WTC11 (cell line): ENCODE results near the gene C5orf58. TPM values are rescaled to one million over a fixed set of nuclear protein-coding genes. Genes with fewer than 3 reads are reported as not detected.

Experiments
- ATAC-seq: fragments of 200-7000 bp; cut with Tn5 transposase; 2 replicates; pipeline ENCODE4 v1.10.0; 2021; ENCODE audit warnings: mild to moderate bottlenecking, moderate library complexity
- CTCF ChIA-PET: fragments of 300-600 bp; sonication (Branson Sonifier 250); formaldehyde crosslinking; loops from one replicate; lab custom pipeline; 2021; ENCODE audit warnings: antibody characterized with exemption; lab: Charles Lee
- POLR2A ChIA-PET: fragments of 350-600 bp; sonication (Branson Sonifier 250); formaldehyde crosslinking; loops from one replicate; lab custom pipeline; 2021; ENCODE audit warnings: antibody characterized with exemption; lab: Charles Lee
- DNase-seq: peaks from one replicate; pipeline ENCODE4 v3.0.0; 2021; ENCODE audit warnings: low spot score
- H3K27ac Mint-ChIP-seq: 2 replicates; pipeline ENCODE4 v1.8.0; 2021; ENCODE audit warnings: mixed read lengths
- H3K27me3 Mint-ChIP-seq: 2 replicates; pipeline ENCODE4 v1.8.0; 2021; ENCODE audit warnings: low read depth, mild to moderate bottlenecking, moderate library complexity, mixed read lengths
- H3K36me3 Mint-ChIP-seq: 2 replicates; pipeline ENCODE4 v1.8.0; 2021; ENCODE audit warnings: mixed read lengths
- H3K4me1 Mint-ChIP-seq: 2 replicates; pipeline ENCODE4 v1.8.0; 2022; ENCODE audit warnings: mixed read lengths
- H3K4me3 Mint-ChIP-seq: 2 replicates; pipeline ENCODE4 v1.8.0; 2021; ENCODE audit warnings: mild to moderate bottlenecking, moderate library complexity, mixed read lengths
- H3K9me3 Mint-ChIP-seq: 2 replicates; pipeline ENCODE4 v1.8.0; 2021; ENCODE audit warnings: mixed read lengths
- ARID4B ChIP-seq: sonication (generic); formaldehyde crosslinking; IDR thresholded peaks from 2 replicates; pipeline ENCODE4 v1.8.0; 2023; ENCODE audit warnings: missing genetic modification reagents, mild to moderate bottlenecking, borderline replicate concordance
- ATF1 ChIP-seq: sonication (generic); formaldehyde crosslinking; IDR thresholded peaks from 2 replicates; pipeline ENCODE4 v1.8.1; 2023; ENCODE audit warnings: mild to moderate bottlenecking, moderate library complexity, missing genetic modification reagents
- ESRRA ChIP-seq: sonication (generic); formaldehyde crosslinking; IDR thresholded peaks from 2 replicates; pipeline ENCODE4 v1.8.1; 2022; ENCODE audit warnings: mild to moderate bottlenecking, missing genetic modification reagents, borderline replicate concordance
- HMGXB4 ChIP-seq: sonication (generic); formaldehyde crosslinking; IDR thresholded peaks from 2 replicates; pipeline ENCODE4 v1.8.1; 2023; ENCODE audit warnings: mild to moderate bottlenecking, moderate library complexity, missing genetic modification reagents
- JAZF1 ChIP-seq: fragments of 250-450 bp; sonication (Bioruptor Pico); IDR thresholded peaks from 2 replicates; pipeline ENCODE4 v1.9.0; 2021; ENCODE audit warnings: moderate library complexity, mild to moderate bottlenecking, inconsistent platforms
- NFATC4 ChIP-seq: fragments of 250-450 bp; sonication (Bioruptor Pico); IDR thresholded peaks from 2 replicates; pipeline ENCODE4 v1.9.0; 2021; ENCODE audit warnings: mild to moderate bottlenecking
- NFE2L1 ChIP-seq: sonication (generic); formaldehyde crosslinking; IDR thresholded peaks from 2 replicates; pipeline ENCODE4 v1.8.1; 2023; ENCODE audit warnings: missing genetic modification reagents
- PRDM15 ChIP-seq: sonication (generic); formaldehyde crosslinking; IDR thresholded peaks from 2 replicates; pipeline ENCODE4 v1.8.0; 2022; ENCODE audit warnings: missing genetic modification reagents
- SOX15 ChIP-seq: fragments of 250-450 bp; sonication (Bioruptor Pico); IDR thresholded peaks from 2 replicates; pipeline ENCODE4 v1.9.0; 2021; ENCODE audit warnings: mild to moderate bottlenecking
- STAT6 ChIP-seq: sonication (generic); formaldehyde crosslinking; conservative IDR thresholded peaks from 2 replicates; pipeline ENCODE4 v1.8.1; 2023; ENCODE audit warnings: mild to moderate bottlenecking, low read depth, missing genetic modification reagents, moderate library complexity
- ZBTB43 ChIP-seq: sonication (generic); formaldehyde crosslinking; IDR thresholded peaks from 2 replicates; pipeline ENCODE4 v1.8.1; 2023; ENCODE audit warnings: mild to moderate bottlenecking, missing genetic modification reagents
- ZNF138 ChIP-seq: sonication (generic); formaldehyde crosslinking; conservative IDR thresholded peaks from 2 replicates; pipeline ENCODE4 v1.8.1; 2022; ENCODE audit warnings: mild to moderate bottlenecking, moderate library complexity, missing genetic modification reagents
- ZNF232 ChIP-seq: sonication (generic); formaldehyde crosslinking; IDR thresholded peaks from 2 replicates; pipeline ENCODE4 v1.8.0; 2022; ENCODE audit warnings: mild to moderate bottlenecking, missing genetic modification reagents
- ZNF263 ChIP-seq: sonication (generic); formaldehyde crosslinking; IDR thresholded peaks from 2 replicates; pipeline ENCODE4 v1.8.1; 2022; ENCODE audit warnings: low read depth, mild to moderate bottlenecking, moderate library complexity, missing genetic modification reagents
- ZNF317 ChIP-seq: sonication (generic); formaldehyde crosslinking; IDR thresholded peaks from 2 replicates; pipeline ENCODE4 v1.8.1; 2023; ENCODE audit warnings: low read depth, mild to moderate bottlenecking, moderate library complexity, missing genetic modification reagents, borderline replicate concordance
- ZNF512 ChIP-seq: sonication (generic); formaldehyde crosslinking; IDR thresholded peaks from 2 replicates; pipeline ENCODE4 v1.8.1; 2022; ENCODE audit warnings: missing genetic modification reagents, borderline replicate concordance
- ZSCAN18 ChIP-seq: fragments of 250-450 bp; sonication (Bioruptor Pico); IDR thresholded peaks from 2 replicates; pipeline ENCODE4 v2.1.2; 2022; ENCODE audit warnings: mild to moderate bottlenecking, moderate library complexity
- total RNA-seq: library from RNA; stranded (reverse); gene quantifications from 3 replicates; pipeline ENCODE4 v1.2.3, GENCODE V29; 2021

The C5orf58 gene
- total RNA-seq, 1 experiment from 2014 or later: 2.0 TPM

GRCh38 chr5:170201311-170201710 lies 31.5 kb upstream of the C5orf58 start (continued):
- TF ChIP-seq ZNF512 (CRISPR knock-in tag) (no peak), ARID4B (CRISPR knock-in tag) (no peak), PRDM15 (no peak), ZNF263 (CRISPR knock-in tag) (no peak), JAZF1 (CRISPR knock-in tag) (no peak), NFE2L1 (CRISPR knock-in tag) (no peak), NFATC4 (CRISPR knock-in tag) (no peak), STAT6 (CRISPR knock-in tag) (no peak), ZBTB43 (CRISPR knock-in tag) (no peak), ZNF138 (CRISPR knock-in tag) (no peak)

GRCh38 chr5:170202117-170202516 lies 30.7 kb upstream of the C5orf58 start:
- no peak overlapping the region for H3K4me3 Mint-ChIP-seq
- no peaks in the 10 kb centered on the region for H3K36me3 Mint-ChIP-seq
- H3K27me3 Mint-ChIP-seq: no peaks in the 10 kb centered on the region
- ChIA-PET POLR2A (no interaction called here), CTCF (interaction anchor here (2.2 kb wide), 1 partner anchor 14 kb away, joined by 7 read pairs; no protein-coding TSS in a partner anchor)
- DNase-seq (no peak), ATAC-seq (no peak)
- H3K4me1 Mint-ChIP-seq: no peaks in the 10 kb centered on the region
- H3K27ac Mint-ChIP-seq: no peak overlapping the region
- no peaks in the 10 kb centered on the region for H3K9me3 Mint-ChIP-seq
- no peak for TF ChIP-seq SOX15 (CRISPR knock-in tag)
- no peak for TF ChIP-seq ATF1
- TF ChIP-seq ZNF232 (CRISPR knock-in tag): no peak
- TF ChIP-seq HMGXB4 (CRISPR knock-in tag): no peak
- TF ChIP-seq ZSCAN18: no peak
- no peak for TF ChIP-seq ZNF317 (CRISPR knock-in tag)
- no peak for TF ChIP-seq ZNF512 (CRISPR knock-in tag)
- TF ChIP-seq ESRRA: no peak
